CD4-positive, alpha-beta memory T cell (primary cell): ENCODE measurements around the gene FNBP1. TPM values are rescaled to one million over a fixed set of nuclear protein-coding genes. Genes with fewer than 3 reads are reported as not detected.
A peak's percentile ranks its signal among the peaks of the same experiment; 100 is the strongest.

Experiments used
- CTCF ChIA-PET: fragments of 350-600 bp; sonication (Branson Sonifier 250); formaldehyde crosslinking; loops from one replicate; lab custom pipeline; 2021; ENCODE audit warnings: inconsistent platforms; ENCODE audit not compliant: partially characterized antibody; lab: Charles Lee
- POLR2A ChIA-PET: fragments of 350-600 bp; sonication (Branson Sonifier 250); formaldehyde crosslinking; loops from one replicate; lab custom pipeline; 2021; ENCODE audit not compliant: partially characterized antibody; lab: Charles Lee
- DNase-seq, 5 donors: peaks; one replicate each; pipeline versions ENCODE4 v3.0.0 to v3.0.0-alpha.2; 2020 to 2022; ENCODE audit warnings: mixed read lengths in 1 of 5
- H3K27ac ChIP-seq: one replicate; pipeline ENCODE4 v1.7.0; 2013; ENCODE audit warnings: low read depth, low read length
- H3K27me3 ChIP-seq: 2 replicates; pipeline ENCODE4 v1.7.0; 2013; ENCODE audit warnings: mild to moderate bottlenecking, low read length, moderate library complexity; ENCODE audit not compliant: insufficient read depth
- H3K36me3 ChIP-seq: 2 replicates; pipeline ENCODE4 v1.7.0; 2013; ENCODE audit warnings: mild to moderate bottlenecking, low read length, moderate library complexity; ENCODE audit not compliant: insufficient read depth
- H3K4me1 ChIP-seq: 2 replicates; pipeline ENCODE4 v1.7.0; 2013; ENCODE audit warnings: mild to moderate bottlenecking, low read length, moderate library complexity; ENCODE audit not compliant: insufficient read depth
- H3K4me3 ChIP-seq, 2 donors: one replicate each; pipeline ENCODE4 v1.7.0; 2013; ENCODE audit warnings: low read length in 2 of 2, mild to moderate bottlenecking in 1 of 2
- H3K9me3 ChIP-seq, 2 donors: one replicate each; pipeline ENCODE4 v1.7.0; 2013; ENCODE audit warnings: low read length in 2 of 2, control low read depth in 1 of 2; ENCODE audit not compliant: control insufficient read depth in 1 of 2
- H3K27ac Mint-ChIP-seq, 7 donors: one replicate each; pipeline ENCODE4 v1.8.0; 2020 to 2021; ENCODE audit warnings: mixed read lengths in 7 of 7, mild to moderate bottlenecking in 6 of 7, inconsistent platforms in 3 of 7, moderate library complexity in 3 of 7
- H3K27me3 Mint-ChIP-seq, 2 donors: one replicate each; pipeline ENCODE4 v1.8.0; 2020 to 2021; ENCODE audit warnings: mixed read lengths in 2 of 2
- H3K36me3 Mint-ChIP-seq, 2 donors: one replicate each; pipeline ENCODE4 v1.8.0; 2020 to 2021; ENCODE audit warnings: mixed read lengths in 2 of 2, inconsistent platforms in 1 of 2, mild to moderate bottlenecking in 1 of 2
- H3K4me1 Mint-ChIP-seq, 4 donors: one replicate each; pipeline ENCODE4 v1.8.0; 2020 to 2021; ENCODE audit warnings: mixed read lengths in 4 of 4, mild to moderate bottlenecking in 1 of 4
- H3K4me3 Mint-ChIP-seq, 8 donors: one replicate each; pipeline ENCODE4 v1.8.0; 2020 to 2021; ENCODE audit warnings: mixed read lengths in 8 of 8, mild to moderate bottlenecking in 7 of 8, moderate library complexity in 6 of 8, inconsistent platforms in 3 of 8
- H3K9me3 Mint-ChIP-seq, 8 donors: one replicate each; pipeline ENCODE4 v1.8.0; 2020 to 2021; ENCODE audit warnings: mixed read lengths in 8 of 8, mild to moderate bottlenecking in 5 of 8, inconsistent platforms in 3 of 8, moderate library complexity in 1 of 8
- intact Hi-C: fragments of 100-400 bp; cut with micrococcal nuclease; formaldehyde crosslinking; loops from one replicate; pipeline ENCODE4 v1.15.1; 2023
- polyA plus RNA-seq, 2 donors: library from polyadenylated mRNA; unstranded; fragments of 300-500 nt; fragmentation: Illumina TruSeq; gene quantifications; one replicate each; pipeline ENCODE4 v1.2.3, GENCODE V29; 2021
- total RNA-seq, 2 experiments: library from RNA; stranded (reverse); gene quantifications; one replicate each; pipeline ENCODE4 v1.2.3, GENCODE V29; 2021

FNBP1 gene
- total and polyA plus RNA-seq, 4 experiments from 2014 or later = 143 to 202 (median 181) TPM

- H3K27me3 Mint-ChIP-seq = no peaks in the 10 kb centered on the region
- no peaks in the 10 kb centered on the region for H3K9me3 ChIP-seq
- H3K9me3 Mint-ChIP-seq = no peaks in the 10 kb centered on the region
- ChIA-PET POLR2A (interaction anchor here (0.6 to 16.5 kb wide), 16 partner anchors 18 to 259 kb away, joined by 3 to 423 read pairs (median 5); partner anchors contain the start of genes C9orf78, GPR107 and USP20), CTCF (interaction anchor here (0.7 to 5.5 kb wide), 5 partner anchors 16 to 184 kb away, joined by 3 to 34 read pairs (median 3); partner anchors contain the start of genes C9orf78 and GPR107)
- peak overlapping the region; percentile 90 for H3K27ac ChIP-seq
- no peaks in the 10 kb centered on the region for H3K27me3 ChIP-seq
- peaks cover 46 to 93% (median 73%) of the 10 kb centered on the region in 4 donors for H3K4me1 Mint-ChIP-seq
- H3K36me3 ChIP-seq = peaks cover 6% of the 10 kb centered on the region
- H3K4me3 ChIP-seq = peak overlapping the region; percentile 12 to 51
- peaks cover 89% of the 10 kb centered on the region for H3K4me1 ChIP-seq
- peak overlapping the region; percentile 59 to 78 (median 69) for H3K4me3 Mint-ChIP-seq
- H3K36me3 Mint-ChIP-seq = peaks cover 38 to 39% of the 10 kb centered on the region in 2 donors
- H3K27ac Mint-ChIP-seq = peak overlapping the region; percentile 86 to 98 (median 94)
- intact Hi-C loops = loop anchor here (1.0 kb wide), 3 partner anchors 15 to 45 kb away; partner anchors contain the start of genes C9orf78, TOR1A and USP20
- DNase-seq = peak; percentile 94 to 98 (median 96)
Observed at GRCh38 chr9:129868872-129869486, 174.0 kb downstream of the FNBP1 start.

GRCh38 chr9:129868023-129868871 is 174.7 kb downstream of the FNBP1 start:
- Histone ChIP-seq H3K4me3 (peak overlapping the region in 1 of 2 donors; percentile 51), H3K4me1 (peaks cover 96% of the 10 kb centered on the region), H3K9me3 (no peaks in the 10 kb centered on the region), H3K27ac (peak overlapping the region; percentile 90), H3K27me3 (no peaks in the 10 kb centered on the region), H3K36me3 (no peaks in the 10 kb centered on the region)
- Mint-ChIP-seq H3K4me3 (peak overlapping the region in 7 of 8 donors; percentile 65 to 78 (median 69)), H3K36me3 (peaks cover 35 to 41% of the 10 kb centered on the region in 2 donors), H3K9me3 (no peaks in the 10 kb centered on the region), H3K27ac (peak overlapping the region; percentile 86 to 98 (median 94)), H3K27me3 (no peaks in the 10 kb centered on the region), H3K4me1 (peaks cover 49 to 93% (median 76%) of the 10 kb centered on the region in 4 donors)
- POLR2A ChIA-PET = interaction anchor here (0.8 to 16.5 kb wide), 14 partner anchors 18 to 259 kb away, joined by 3 to 423 read pairs (median 6); partner anchors contain the start of genes C9orf78, GPR107 and USP20
- DNase-seq = peak in 1 of 5 donors; percentile 51
- intact Hi-C loops = no loop called here
- CTCF ChIA-PET = interaction anchor here (0.8 to 5.5 kb wide), 6 partner anchors 10 to 185 kb away, joined by 3 to 34 read pairs (median 3); partner anchors contain the start of genes C9orf78 and GPR107

- Mint-ChIP-seq H3K4me3 (peak overlapping the region in 6 of 8 donors; percentile 27 to 76 (median 64)), H3K27me3 (no peaks in the 10 kb centered on the region)
Observed at GRCh38 chr9:129867136-129868022, 175.6 kb downstream of the FNBP1 start.

GRCh38 chr9:129866394-129867135 is 176.4 kb downstream of the FNBP1 start:
- no peaks in the 10 kb centered on the region for H3K9me3 Mint-ChIP-seq
- peak overlapping the region; percentile 11 to 76 (median 70) for H3K4me3 Mint-ChIP-seq
- peak; percentile 70 to 80 (median 71) for DNase-seq
- peak overlapping the region; percentile 90 for H3K27ac ChIP-seq
- POLR2A ChIA-PET = interaction anchor here (0.6 to 16.5 kb wide), 8 partner anchors 10 to 78 kb away, joined by 3 to 423 read pairs (median 4); partner anchors contain the start of genes C9orf78, TOR1A and USP20
- CTCF ChIA-PET = interaction anchor here (5.5 kb wide), 1 partner anchor 19 kb away, joined by 34 read pairs; no protein-coding TSS in a partner anchor
- no peaks in the 10 kb centered on the region for H3K27me3 ChIP-seq
- peaks cover 5% of the 10 kb centered on the region for H3K36me3 ChIP-seq
- H3K9me3 ChIP-seq = no peaks in the 10 kb centered on the region
- peaks cover 36 to 44% of the 10 kb centered on the region in 2 donors for H3K36me3 Mint-ChIP-seq
- H3K4me3 ChIP-seq = peak overlapping the region in 1 of 2 donors; percentile 30
- H3K4me1 Mint-ChIP-seq = peaks cover 51 to 98% (median 80%) of the 10 kb centered on the region in 4 donors
- H3K27me3 Mint-ChIP-seq = no peaks in the 10 kb centered on the region
- peaks cover 99% of the 10 kb centered on the region for H3K4me1 ChIP-seq
- H3K27ac Mint-ChIP-seq = peak overlapping the region; percentile 74 to 98 (median 92)
- intact Hi-C loops = no loop called here

More at GRCh38 chr9:129867136-129868022, 175.6 kb downstream of the FNBP1 start:
- Mint-ChIP-seq H3K36me3 (peaks cover 35 to 41% of the 10 kb centered on the region in 2 donors), H3K9me3 (no peaks in the 10 kb centered on the region), H3K27ac (peak overlapping the region; percentile 74 to 98 (median 92)), H3K4me1 (peaks cover 51 to 98% (median 80%) of the 10 kb centered on the region in 4 donors)
- peaks cover 99% of the 10 kb centered on the region for H3K4me1 ChIP-seq
- H3K27me3 ChIP-seq = no peaks in the 10 kb centered on the region
- H3K27ac ChIP-seq = peak overlapping the region; percentile 90
- POLR2A ChIA-PET = interaction anchor here (0.6 to 16.5 kb wide), 11 partner anchors 11 to 186 kb away, joined by 3 to 423 read pairs (median 4); partner anchors contain the start of genes C9orf78, GPR107 and USP20
- peak overlapping the region in 1 of 2 donors; percentile 8 for H3K4me3 ChIP-seq
- no peak for DNase-seq
- CTCF ChIA-PET = interaction anchor here (1.1 to 5.5 kb wide), 3 partner anchors 11 to 19 kb away, joined by 3 to 34 read pairs (median 3); no protein-coding TSS in a partner anchor
- H3K36me3 ChIP-seq = no peaks in the 10 kb centered on the region
- intact Hi-C loops = no loop called here
- H3K9me3 ChIP-seq = no peaks in the 10 kb centered on the region

DNA sequence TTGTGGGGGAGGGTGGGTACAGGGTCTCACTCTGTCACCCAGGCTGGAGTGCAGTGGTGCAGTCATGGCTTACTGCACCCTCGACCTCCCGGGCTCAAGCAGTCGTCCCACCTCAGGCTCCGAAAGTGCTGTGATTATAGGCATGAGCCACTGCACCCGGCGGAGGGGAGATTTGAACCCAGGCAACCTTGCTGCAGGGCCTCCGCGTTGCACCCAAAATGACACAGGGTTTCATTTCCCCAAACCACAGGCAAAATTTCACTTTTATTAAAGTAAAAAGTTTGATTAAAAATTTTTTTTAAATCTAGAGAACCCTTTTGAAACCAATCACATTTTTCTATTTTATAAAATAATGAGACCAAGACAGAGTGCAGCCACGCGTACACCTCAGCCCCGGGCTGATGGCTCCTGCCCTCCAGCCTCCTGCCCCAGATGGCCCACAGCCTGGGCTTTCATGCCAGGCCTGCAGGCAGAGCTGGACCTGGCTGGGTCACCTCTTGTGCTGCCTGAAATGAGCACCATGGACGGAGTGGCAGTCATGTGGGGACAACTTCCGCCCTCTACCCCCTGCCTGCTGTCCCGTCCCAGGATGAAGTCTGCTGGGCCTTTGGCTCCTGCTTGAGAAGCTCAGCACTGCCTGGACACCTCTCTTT is 177.2 kb downstream of the FNBP1 start:
- Histone ChIP-seq H3K27me3 (no peaks in the 10 kb centered on the region), H3K4me1 (peaks cover 99% of the 10 kb centered on the region), H3K4me3 (no peak overlapping the region), H3K27ac (peak overlapping the region; percentile 90), H3K36me3 (peaks cover 12% of the 10 kb centered on the region), H3K9me3 (no peaks in the 10 kb centered on the region)
- H3K4me3 Mint-ChIP-seq = peak overlapping the region in 7 of 8 donors; percentile 11 to 76 (median 71)
- ChIA-PET CTCF (interaction anchor here (1.0 to 5.5 kb wide), 2 partner anchors 19 to 29 kb away, joined by 3 to 34 read pairs; no protein-coding TSS in a partner anchor), POLR2A (interaction anchor here (0.6 to 16.5 kb wide), 9 partner anchors 10 to 79 kb away, joined by 3 to 423 read pairs (median 4); partner anchors contain the start of genes C9orf78, TOR1A and USP20)
- H3K9me3 Mint-ChIP-seq = no peaks in the 10 kb centered on the region
- no peaks in the 10 kb centered on the region for H3K27me3 Mint-ChIP-seq
- intact Hi-C loops = no loop called here
- peaks cover 32 to 48% of the 10 kb centered on the region in 2 donors for H3K36me3 Mint-ChIP-seq
- H3K27ac Mint-ChIP-seq = peak overlapping the region; percentile 74 to 98 (median 92)
- peaks cover 49 to 98% (median 79%) of the 10 kb centered on the region in 4 donors for H3K4me1 Mint-ChIP-seq
- DNase-seq = no peak
